ENCODE measurements around the gene PLCH1. TPM values are rescaled to one million over a fixed set of nuclear protein-coding genes. Genes with fewer than 3 reads are reported as not detected.

PLCH1 gene
- total and polyA plus RNA-seq, 10 of the 15 experiments (the other 5 are each of a cell fraction or from before 2014, with no cell fraction given) = 0.03 to 0.22 (median 0.04) TPM; not detected in 5

GRCh38 chr3:155730843-155731242, 14.0 kb downstream of the PLCH1 start (continued):
- no peak for TF ChIP-seq STAT3 (IDR thresholded peaks at IDR 0.05; ENCODE audit: low read depth, low read length)
- no peak for TF ChIP-seq IKZF1 (conservative IDR thresholded peaks at IDR 0.05)
- TF ChIP-seq IKZF2 (IDR thresholded peaks at IDR 0.05) = no peak
- no peak for TF ChIP-seq E2F4 (IDR thresholded peaks at IDR 0.05; ENCODE audit: low read depth, low read length)
- no peak for TF ChIP-seq MYB (IDR thresholded peaks at IDR 0.05; ENCODE audit: borderline replicate concordance, low read depth, low read length)
- TF ChIP-seq NFIC (IDR thresholded peaks at IDR 0.05; ENCODE audit: low read depth, low read length) = no peak
- TF ChIP-seq ELK1 (IDR thresholded peaks at IDR 0.05; ENCODE audit: low read depth, low read length) = no peak
- TF ChIP-seq SMAD5 (IDR thresholded peaks at IDR 0.05; ENCODE audit: low read depth) = no peak
- TF ChIP-seq WRNIP1 (IDR thresholded peaks at IDR 0.05; ENCODE audit: borderline replicate concordance, low read depth, low read length) = no peak
- TF ChIP-seq NBN (IDR thresholded peaks at IDR 0.05) = no peak
- no peak for TF ChIP-seq PRDM15 (CRISPR knock-in tag; IDR thresholded peaks at IDR 0.05)
